B cell (primary cell): ENCODE data around the gene KRIT1. TPM values are rescaled to one million over a fixed set of nuclear protein-coding genes. Genes with fewer than 3 reads are reported as not detected.

Source experiments
- ATAC-seq: fragments of 200-7000 bp; cut with Tn5 transposase; one replicate; pipeline ENCODE4 v1.10.0; 2021; ENCODE audit warnings: low read depth, mild to moderate bottlenecking, moderate number of reproducible peaks, moderate library complexity
- CTCF ChIA-PET: fragments of 350-600 bp; sonication (Branson Sonifier 250); formaldehyde crosslinking; loops from one replicate; lab custom pipeline; 2021; ENCODE audit warnings: antibody characterized with exemption, inconsistent platforms; lab: Charles Lee
- POLR2A ChIA-PET: fragments of 350-600 bp; sonication (Branson Sonifier 250); formaldehyde crosslinking; loops from one replicate; lab custom pipeline; 2021; ENCODE audit warnings: antibody characterized with exemption; lab: Charles Lee
- DNase-seq: peaks from one replicate; pipeline ENCODE4 v3.0.0; 2013
- H2AFZ ChIP-seq: 2 replicates; pipeline ENCODE4 v1.6.1; 2012; ENCODE audit warnings: mild to moderate bottlenecking, low read depth, low read length; ENCODE audit not compliant: insufficient read depth, poor library complexity, severe bottlenecking
- H3K27ac ChIP-seq, 2 donors: 1 replicate in 1 of 2; 2 replicates in 1 of 2; pipeline ENCODE4 v1.5.1; 2012 to 2013; ENCODE audit warnings: low read length in 2 of 2, mild to moderate bottlenecking in 2 of 2, moderate library complexity in 1 of 2
- H3K27me3 ChIP-seq, 4 experiments: fragments of 200-600 bp in 1 of 4; sonication (generic) in 1 of 4; replicated peaks in 1 of 4; 1 replicate in 2 of 4; 2 replicates in 2 of 4; pipeline versions ENCODE4 v1.6.1 to v1.7.0; 2013 to 2016; ENCODE audit warnings: low read length in 3 of 4, mild to moderate bottlenecking in 2 of 4, mixed read lengths in 1 of 4, moderate library complexity in 1 of 4; ENCODE audit not compliant: insufficient read depth in 4 of 4, control insufficient read depth in 3 of 4; ENCODE audit errors: control extremely low read depth in 1 of 4
- H3K36me3 ChIP-seq, 2 experiments: replicated peaks in 1 of 2; 1 replicate in 1 of 2; 2 replicates in 1 of 2; pipeline versions ENCODE4 v1.6.1 to v1.7.1; 2013; ENCODE audit warnings: low read length in 1 of 2; ENCODE audit not compliant: insufficient read depth in 2 of 2, control insufficient read depth in 1 of 2; ENCODE audit errors: control extremely low read depth in 1 of 2, extremely low read depth in 1 of 2
- H3K4me1 ChIP-seq, 2 donors: fragments of 200-600 bp in 1 of 2; sonication (generic) in 1 of 2; 1 replicate in 1 of 2; 2 replicates in 1 of 2; pipeline versions ENCODE4 v1.5.1 to v1.6.1; 2013 to 2017; ENCODE audit warnings: low read length in 2 of 2; ENCODE audit not compliant: control insufficient read depth in 2 of 2, insufficient read depth in 2 of 2
- H3K4me2 ChIP-seq: replicated peaks from 2 replicates; pipeline ENCODE3; 2012; ENCODE audit warnings: mild to moderate bottlenecking, low read depth, low read length; ENCODE audit not compliant: poor library complexity, severe bottlenecking
- H3K4me3 ChIP-seq, 5 experiments: fragments of 200-600 bp in 1 of 5; sonication (generic) in 1 of 5; 1 replicate in 3 of 5; 2 replicates in 2 of 5; pipeline versions ENCODE4 v1.5.1 to v1.7.0; 2011 to 2016; ENCODE audit warnings: low read length in 4 of 5, mild to moderate bottlenecking in 4 of 5, low read depth in 2 of 5, control low read depth in 1 of 5, moderate library complexity in 1 of 5; ENCODE audit not compliant: insufficient read depth in 1 of 5; ENCODE audit errors: control extremely low read depth in 1 of 5, extremely low read depth in 1 of 5
- H3K79me2 ChIP-seq: fragments of 200-600 bp; sonication (generic); one replicate; pipeline ENCODE4 v1.6.0; 2016; ENCODE audit warnings: low read length; ENCODE audit not compliant: control insufficient read depth, insufficient read depth
- H3K9ac ChIP-seq: fragments of 200-600 bp; sonication (generic); 2 replicates; pipeline ENCODE4 v1.6.1; 2017; ENCODE audit warnings: mild to moderate bottlenecking, low read length, moderate library complexity
- H3K9me3 ChIP-seq, 3 donors: one replicate each; pipeline versions ENCODE4 v1.6.1 to v1.7.1; 2013; ENCODE audit warnings: low read length in 2 of 3; ENCODE audit not compliant: control insufficient read depth in 2 of 3, insufficient read depth in 1 of 3; ENCODE audit errors: control extremely low read depth in 1 of 3
- H4K20me1 ChIP-seq: 2 replicates; pipeline ENCODE4 v1.6.0; 2012; ENCODE audit warnings: mild to moderate bottlenecking, low read length; ENCODE audit not compliant: insufficient read depth, control insufficient read depth, poor library complexity, severe bottlenecking
- H3K27ac Mint-ChIP-seq: one replicate; pipeline ENCODE4 v1.8.0; 2021; ENCODE audit warnings: mixed read lengths
- H3K27me3 Mint-ChIP-seq: one replicate; pipeline ENCODE4 v1.8.0; 2021; ENCODE audit warnings: mixed read lengths
- H3K4me1 Mint-ChIP-seq: one replicate; pipeline ENCODE4 v1.8.0; 2021; ENCODE audit warnings: mixed read lengths
- H3K4me3 Mint-ChIP-seq: one replicate; pipeline ENCODE4 v1.8.0; 2021; ENCODE audit warnings: mixed read lengths
- H3K9me3 Mint-ChIP-seq: one replicate; pipeline ENCODE4 v1.8.0; 2022; ENCODE audit warnings: mixed read lengths; ENCODE audit not compliant: insufficient read depth
- EZH2 ChIP-seq: IDR thresholded peaks from 2 replicates; pipeline ENCODE4 v1.6.1; 2012; ENCODE audit warnings: borderline replicate concordance, low read depth, mild to moderate bottlenecking, moderate library complexity, low read length; ENCODE audit not compliant: insufficient read depth, poor library complexity, severe bottlenecking
- WGBS: methylation state at CpG from one replicate; pipeline ENCODE4 v1.1.5; 2013; ENCODE audit warnings: missing lambda C conversion rate; ENCODE audit not compliant: insufficient coverage; 5-methylcytosine and 5-hydroxymethylcytosine counted together
- intact Hi-C: fragments of 100-400 bp; cut with micrococcal nuclease; formaldehyde crosslinking; loops from one replicate; pipeline ENCODE4 v1.10.0; 2022
- polyA plus RNA-seq: library from polyadenylated mRNA; depleted of rRNA; stranded (reverse); fragments of >200 nt; gene quantifications from 2 replicates; pipeline ENCODE4 v1.2.3, GENCODE V29; 2012
- total RNA-seq, 2 donors: library from RNA; stranded (reverse); fragments of 120-200 nt in 1 of 2; gene quantifications; 1 replicate in 1 of 2; 2 replicates in 1 of 2; pipeline versions ENCODE4 v1.2.3 to v1.2.4, GENCODE V29; 2013 to 2022
- TF ChIP-seq, protein P1 (sequence below): fragments of 200-600 bp; IDR thresholded peaks from one replicate; pipeline ENCODE4 v1.8.0; 2022; ENCODE audit warnings: antibody characterized with exemption, mild to moderate bottlenecking

The KRIT1 gene
- total and polyA plus RNA-seq, 2 donors (not counting 1 experiment from before 2014, with no cell fraction given) = 25.0 to 78.1 TPM

DNA sequence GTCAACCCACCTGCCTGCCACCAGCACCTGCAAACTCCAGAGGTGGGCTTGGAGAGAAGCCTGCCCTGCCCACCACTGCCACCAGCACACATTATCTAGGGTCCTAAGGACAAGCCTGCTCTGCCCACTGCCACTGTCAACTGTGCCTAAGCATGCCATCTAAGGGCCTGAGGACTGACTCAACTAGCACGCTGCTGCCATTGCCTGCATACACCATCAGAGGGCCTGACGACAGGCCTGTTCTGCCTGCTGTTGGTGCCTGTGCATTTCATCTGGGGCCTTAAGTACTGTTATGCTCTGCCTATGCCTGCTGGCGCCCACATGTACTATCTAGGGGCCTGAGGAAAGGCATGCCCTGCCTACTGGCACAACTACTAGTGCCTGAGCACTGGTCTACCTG is 39.7 kb downstream of the KRIT1 start:
- Histone ChIP-seq H3K79me2 (peaks cover 5% of the 10 kb centered on the region), H3K4me2 (no peak overlapping the region), H2AFZ (no peak overlapping the region), H3K36me3 (peaks cover 7 to 74% of the 10 kb centered on the region in 2 experiments), H3K4me3 (no peak overlapping the region), H3K4me1 (no peaks in the 10 kb centered on the region), H3K27me3 (no peaks in the 10 kb centered on the region), H3K9ac (no peak overlapping the region), H3K27ac (no peak overlapping the region), H3K9me3 (peaks cover 0 to 15% (median 11%) of the 10 kb centered on the region in 3 donors), H4K20me1 (no peaks in the 10 kb centered on the region)
- 98% methylated on average over 3 of the region's 3 CpGs for WGBS
- TF ChIP-seq EZH2 = no peak
- TF ChIP-seq, protein P1, sequence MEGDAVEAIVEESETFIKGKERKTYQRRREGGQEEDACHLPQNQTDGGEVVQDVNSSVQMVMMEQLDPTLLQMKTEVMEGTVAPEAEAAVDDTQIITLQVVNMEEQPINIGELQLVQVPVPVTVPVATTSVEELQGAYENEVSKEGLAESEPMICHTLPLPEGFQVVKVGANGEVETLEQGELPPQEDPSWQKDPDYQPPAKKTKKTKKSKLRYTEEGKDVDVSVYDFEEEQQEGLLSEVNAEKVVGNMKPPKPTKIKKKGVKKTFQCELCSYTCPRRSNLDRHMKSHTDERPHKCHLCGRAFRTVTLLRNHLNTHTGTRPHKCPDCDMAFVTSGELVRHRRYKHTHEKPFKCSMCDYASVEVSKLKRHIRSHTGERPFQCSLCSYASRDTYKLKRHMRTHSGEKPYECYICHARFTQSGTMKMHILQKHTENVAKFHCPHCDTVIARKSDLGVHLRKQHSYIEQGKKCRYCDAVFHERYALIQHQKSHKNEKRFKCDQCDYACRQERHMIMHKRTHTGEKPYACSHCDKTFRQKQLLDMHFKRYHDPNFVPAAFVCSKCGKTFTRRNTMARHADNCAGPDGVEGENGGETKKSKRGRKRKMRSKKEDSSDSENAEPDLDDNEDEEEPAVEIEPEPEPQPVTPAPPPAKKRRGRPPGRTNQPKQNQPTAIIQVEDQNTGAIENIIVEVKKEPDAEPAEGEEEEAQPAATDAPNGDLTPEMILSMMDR = no peak
- POLR2A ChIA-PET = no interaction called here
- DNase-seq = no peak
- no peaks in the 10 kb centered on the region for H3K4me1 Mint-ChIP-seq
- no peaks in the 10 kb centered on the region for H3K27me3 Mint-ChIP-seq
- no peak for ATAC-seq
- H3K9me3 Mint-ChIP-seq = peaks cover 8% of the 10 kb centered on the region
- intact Hi-C loops = no loop called here
- CTCF ChIA-PET = no interaction called here
- no peak overlapping the region for H3K4me3 Mint-ChIP-seq
- H3K27ac Mint-ChIP-seq = no peak overlapping the region

DNA sequence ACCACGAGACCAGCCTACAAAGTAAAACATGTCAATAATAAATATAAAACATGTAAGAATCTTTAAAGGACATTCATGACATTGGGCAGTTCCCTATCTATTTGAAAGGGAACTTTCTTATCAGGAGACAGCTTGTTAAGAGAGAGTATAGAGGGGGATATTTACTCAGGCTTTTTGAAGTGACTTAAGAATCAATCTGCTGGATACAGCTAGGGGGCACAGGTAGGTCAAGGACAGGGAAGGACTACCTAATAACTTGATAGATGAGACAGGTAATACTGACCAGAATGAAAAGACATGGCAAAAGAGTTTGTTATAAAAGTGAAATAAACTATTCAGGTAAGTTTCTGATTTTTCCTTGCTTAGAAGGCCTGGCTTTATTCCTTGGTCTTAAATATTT is 44.9 kb downstream of the KRIT1 start:
- DNase-seq (no peak), ATAC-seq (no peak)
- no peak overlapping the region for H3K4me3 ChIP-seq
- TF ChIP-seq, protein P1 = no peak
- TF ChIP-seq EZH2 = no peak
- Mint-ChIP-seq H3K27ac (no peak overlapping the region), H3K4me3 (no peak overlapping the region), H3K4me1 (no peaks in the 10 kb centered on the region), H3K9me3 (no peaks in the 10 kb centered on the region), H3K27me3 (no peaks in the 10 kb centered on the region)
- H3K9me3 ChIP-seq = peaks cover 0 to under 1% (median 0%) of the 10 kb centered on the region in 3 donors
- H3K79me2 ChIP-seq = no peaks in the 10 kb centered on the region
- H3K4me1 ChIP-seq = no peaks in the 10 kb centered on the region
- no peak overlapping the region for H3K4me2 ChIP-seq
- H3K27me3 ChIP-seq = no peaks in the 10 kb centered on the region
- intact Hi-C loops = no loop called here
- ChIA-PET POLR2A (no interaction called here), CTCF (no interaction called here)
- H3K36me3 ChIP-seq = peaks cover 8 to 61% of the 10 kb centered on the region in 2 experiments
- no peak overlapping the region for H3K27ac ChIP-seq
- no peaks in the 10 kb centered on the region for H4K20me1 ChIP-seq
- H3K9ac ChIP-seq = no peak overlapping the region
- H2AFZ ChIP-seq = no peak overlapping the region
- WGBS = no CpG with 5 or more reads among the region's 1 CpG
